Nephron (organoid): Measurements from ENCODE around the gene BCAS4.
A peak's percentile ranks its signal among the peaks of the same experiment; 100 is the strongest.

Source experiments
- H3K27ac Mint-ChIP-seq, 3 experiments: 2 replicates each; pipeline ENCODE4 v1.8.0; 2020; ENCODE audit warnings: mixed read lengths in 3 of 3, mild to moderate bottlenecking in 2 of 3, moderate library complexity in 1 of 3
- H3K27me3 Mint-ChIP-seq: 2 replicates; pipeline ENCODE4 v1.8.0; 2021; ENCODE audit warnings: low read depth, mild to moderate bottlenecking, moderate library complexity, mixed read lengths
- H3K36me3 Mint-ChIP-seq: 2 replicates; pipeline ENCODE4 v1.8.0; 2020; ENCODE audit warnings: low read depth, mixed read lengths
- H3K4me1 Mint-ChIP-seq: 2 replicates; pipeline ENCODE4 v1.8.0; 2020; ENCODE audit warnings: mixed read lengths
- H3K4me3 Mint-ChIP-seq, 3 experiments: 2 replicates each; pipeline ENCODE4 v1.8.0; 2020; ENCODE audit warnings: mild to moderate bottlenecking in 3 of 3, mixed read lengths in 3 of 3, moderate library complexity in 2 of 3
- H3K9me3 Mint-ChIP-seq: 2 replicates; pipeline ENCODE4 v1.8.0; 2020; ENCODE audit warnings: mixed read lengths
- TF ChIP-seq, protein P1 (sequence below), 3 experiments: fragments of 200-600 bp; sonication (generic); IDR thresholded peaks; one replicate each; pipeline ENCODE4 v1.5.0; 2021; ENCODE audit warnings: antibody characterized with exemption in 3 of 3; ENCODE audit not compliant: unreplicated experiment in 3 of 3

The BCAS4 gene

DNA sequence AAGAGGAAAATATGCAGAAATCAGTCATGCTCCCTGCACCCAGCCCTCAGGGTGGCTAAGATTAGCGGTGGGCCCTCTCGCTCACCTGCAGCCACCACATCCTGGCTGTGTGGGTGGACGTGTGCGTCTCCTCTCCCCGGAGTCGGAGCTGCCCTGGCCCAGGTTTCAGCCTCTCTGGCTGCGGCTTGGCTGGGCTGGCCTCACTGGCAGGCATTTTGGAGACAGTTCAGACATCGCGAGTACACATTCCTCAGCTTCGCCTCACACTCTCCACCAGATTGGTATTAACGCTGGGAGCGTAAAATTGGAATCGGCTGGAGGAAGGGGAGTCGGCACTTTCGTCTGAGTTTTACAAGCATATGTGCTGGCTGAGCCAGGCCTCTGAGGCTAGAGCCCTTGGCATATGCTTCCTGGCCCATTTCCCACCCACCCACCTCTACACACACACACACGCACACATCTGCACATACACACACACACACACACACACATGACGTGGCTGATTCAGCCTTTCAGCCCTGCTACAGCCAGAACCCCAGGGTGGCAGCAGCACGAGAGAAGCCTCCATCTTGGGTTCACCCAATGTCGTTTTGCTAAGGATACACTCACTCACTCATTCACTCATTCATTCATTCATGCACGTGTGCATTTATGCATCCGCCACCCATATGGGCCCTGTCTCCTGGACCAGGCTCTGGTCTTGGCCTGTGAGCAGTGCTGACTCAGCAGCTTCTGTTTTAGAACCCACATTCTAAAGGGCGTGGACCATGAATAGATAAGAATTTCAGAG is 42.9 kb downstream of the BCAS4 start:
- TF ChIP-seq, protein P1, sequence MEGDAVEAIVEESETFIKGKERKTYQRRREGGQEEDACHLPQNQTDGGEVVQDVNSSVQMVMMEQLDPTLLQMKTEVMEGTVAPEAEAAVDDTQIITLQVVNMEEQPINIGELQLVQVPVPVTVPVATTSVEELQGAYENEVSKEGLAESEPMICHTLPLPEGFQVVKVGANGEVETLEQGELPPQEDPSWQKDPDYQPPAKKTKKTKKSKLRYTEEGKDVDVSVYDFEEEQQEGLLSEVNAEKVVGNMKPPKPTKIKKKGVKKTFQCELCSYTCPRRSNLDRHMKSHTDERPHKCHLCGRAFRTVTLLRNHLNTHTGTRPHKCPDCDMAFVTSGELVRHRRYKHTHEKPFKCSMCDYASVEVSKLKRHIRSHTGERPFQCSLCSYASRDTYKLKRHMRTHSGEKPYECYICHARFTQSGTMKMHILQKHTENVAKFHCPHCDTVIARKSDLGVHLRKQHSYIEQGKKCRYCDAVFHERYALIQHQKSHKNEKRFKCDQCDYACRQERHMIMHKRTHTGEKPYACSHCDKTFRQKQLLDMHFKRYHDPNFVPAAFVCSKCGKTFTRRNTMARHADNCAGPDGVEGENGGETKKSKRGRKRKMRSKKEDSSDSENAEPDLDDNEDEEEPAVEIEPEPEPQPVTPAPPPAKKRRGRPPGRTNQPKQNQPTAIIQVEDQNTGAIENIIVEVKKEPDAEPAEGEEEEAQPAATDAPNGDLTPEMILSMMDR (IDR thresholded peaks at IDR 0.05; ENCODE audit: unreplicated experiment in 3 of 3), result no peak
- peak overlapping the region in 1 of 3 experiments; percentile 48 for H3K27ac Mint-ChIP-seq
- no peaks in the 10 kb centered on the region for H3K36me3 Mint-ChIP-seq
- H3K4me3 Mint-ChIP-seq, result no peak overlapping the region
- H3K27me3 Mint-ChIP-seq, result peaks cover 4% of the 10 kb centered on the region
- H3K4me1 Mint-ChIP-seq, result peaks cover 10% of the 10 kb centered on the region
- H3K9me3 Mint-ChIP-seq, result no peaks in the 10 kb centered on the region

DNA sequence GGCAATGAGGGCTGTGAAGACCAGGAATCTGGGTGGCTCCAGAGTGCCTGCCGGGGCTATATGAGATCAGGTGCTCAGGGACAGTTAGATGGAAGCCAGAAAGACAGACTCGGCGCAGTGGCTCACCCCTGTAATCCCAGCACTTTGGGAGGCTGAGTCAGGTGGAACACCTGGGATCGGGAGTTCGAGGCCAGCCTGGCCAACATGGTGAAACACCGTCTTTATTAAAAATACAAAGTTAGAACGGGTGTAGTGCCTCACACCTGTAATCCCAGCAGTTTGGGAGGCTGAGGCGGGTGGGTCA is 43.4 kb downstream of the BCAS4 start:
- TF ChIP-seq, protein P1 (IDR thresholded peaks at IDR 0.05; ENCODE audit: unreplicated experiment in 3 of 3), result no peak
- H3K4me3 Mint-ChIP-seq, result no peak overlapping the region
- no peaks in the 10 kb centered on the region for H3K9me3 Mint-ChIP-seq
- no peaks in the 10 kb centered on the region for H3K36me3 Mint-ChIP-seq
- H3K27me3 Mint-ChIP-seq, result peaks cover 4% of the 10 kb centered on the region
- peaks cover 10% of the 10 kb centered on the region for H3K4me1 Mint-ChIP-seq
- H3K27ac Mint-ChIP-seq, result peak overlapping the region in 1 of 3 experiments; percentile 48

DNA sequence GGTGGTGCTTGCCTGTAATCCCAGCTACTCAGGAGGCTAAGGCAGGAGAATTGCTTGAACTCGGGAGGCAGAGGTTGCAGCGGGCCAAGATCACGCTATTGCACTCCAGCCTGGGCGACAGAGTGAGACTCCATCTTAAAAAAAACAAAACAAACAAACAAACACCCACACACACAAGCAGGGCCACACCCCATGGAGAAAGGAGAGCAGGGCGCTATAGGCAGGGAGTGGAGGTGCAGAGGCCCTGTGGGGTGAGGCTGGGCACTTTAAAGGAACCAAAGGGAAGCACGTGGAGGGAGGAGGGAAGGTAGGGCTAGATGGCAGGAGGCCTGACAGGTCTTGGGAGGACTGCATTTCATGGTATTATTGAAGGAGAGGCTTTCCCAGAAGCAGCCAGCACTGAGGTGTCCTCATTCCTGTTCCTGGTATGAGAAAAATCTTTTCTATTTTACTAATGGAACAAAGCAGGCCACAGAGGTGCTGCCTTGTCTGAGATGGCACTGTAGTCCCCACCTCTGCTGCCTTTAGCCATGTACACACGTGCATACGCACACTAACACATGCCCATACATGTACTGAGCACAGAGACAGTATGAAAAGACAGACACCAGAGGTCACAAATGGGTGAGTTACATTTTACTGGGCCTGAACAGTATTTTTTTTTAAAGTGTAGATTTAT is 44.0 kb downstream of the BCAS4 start:
- Mint-ChIP-seq H3K4me1 (peaks cover 10% of the 10 kb centered on the region), H3K27me3 (peaks cover under 1% of the 10 kb centered on the region), H3K36me3 (no peaks in the 10 kb centered on the region), H3K4me3 (no peak overlapping the region), H3K27ac (no peak overlapping the region), H3K9me3 (no peaks in the 10 kb centered on the region)
- TF ChIP-seq, protein P1 (IDR thresholded peaks at IDR 0.05; ENCODE audit: unreplicated experiment in 3 of 3), result no peak

DNA sequence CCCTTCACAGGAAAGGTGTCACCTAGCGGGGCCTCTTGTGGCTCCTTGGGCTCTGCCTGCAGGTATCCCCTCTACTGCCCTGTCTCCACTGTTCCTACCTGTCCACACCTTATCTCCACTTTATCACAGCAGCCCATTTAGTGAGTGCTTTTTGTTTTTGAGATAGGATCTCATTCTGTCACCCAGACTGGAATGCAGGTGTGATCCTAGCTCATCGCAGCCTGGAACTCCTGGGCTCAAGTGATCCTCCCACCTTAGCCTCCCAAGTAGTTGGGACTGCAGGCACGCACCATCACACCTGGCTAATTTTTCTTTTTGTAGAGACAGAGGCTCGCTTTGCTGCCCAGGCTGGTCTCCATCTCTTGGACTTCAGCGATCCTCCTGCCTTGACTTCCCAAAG is 48.0 kb downstream of the BCAS4 start:
- Mint-ChIP-seq H3K27me3 (no peaks in the 10 kb centered on the region), H3K4me1 (peaks cover 4% of the 10 kb centered on the region), H3K36me3 (no peaks in the 10 kb centered on the region), H3K27ac (no peak overlapping the region), H3K4me3 (no peak overlapping the region), H3K9me3 (no peaks in the 10 kb centered on the region)
- TF ChIP-seq, protein P1 (IDR thresholded peaks at IDR 0.05; ENCODE audit: unreplicated experiment in 3 of 3), result no peak

GRCh38 chr20:50843331-50844276 is 48.7 kb downstream of the BCAS4 start:
- Mint-ChIP-seq H3K27ac (no peak overlapping the region), H3K36me3 (no peaks in the 10 kb centered on the region), H3K27me3 (no peaks in the 10 kb centered on the region), H3K4me3 (no peak overlapping the region), H3K9me3 (no peaks in the 10 kb centered on the region), H3K4me1 (peaks cover 8% of the 10 kb centered on the region)
- TF ChIP-seq, protein P1 (IDR thresholded peaks at IDR 0.05; ENCODE audit: unreplicated experiment in 3 of 3), result no peak
